ENCODE measurements around the gene CUL9.
A peak's percentile ranks its signal among the peaks of the same experiment; 100 is the strongest.

Gene CUL9

GRCh38 chr6:43263314-43264178 lies 81.5 kb downstream of the CUL9 start:
- no peaks in the 10 kb centered on the region for H3K4me1 ChIP-seq (ENCODE audit: low read length)
- no peak for TF ChIP-seq EZH2 (optimal IDR thresholded peaks at IDR 0.05; ENCODE audit: low read depth, low read length)
- TF ChIP-seq CTCF (IDR thresholded peaks at IDR 0.05; ENCODE audit: low read length) = peak; percentile 87

GRCh38 chr6:43264599-43265145 lies 82.7 kb downstream of the CUL9 start:
- H3K27ac ChIP-seq (ENCODE audit: low read length) = no peak overlapping the region
- no peaks in the 10 kb centered on the region for H3K36me3 ChIP-seq (replicated peaks; ENCODE audit: insufficient read depth, low read length)
- no peaks in the 10 kb centered on the region for H3K79me2 ChIP-seq (ENCODE audit: low read length)
- H3K9ac ChIP-seq (ENCODE audit: low read length) = no peak overlapping the region
- no peak overlapping the region for H3K4me2 ChIP-seq (ENCODE audit: low read depth, low read length)
- no peaks in the 10 kb centered on the region for H4K20me1 ChIP-seq (ENCODE audit: insufficient read depth, low read length)
- DNase-seq = no peak
- H3K4me1 ChIP-seq (ENCODE audit: low read length) = no peaks in the 10 kb centered on the region
- no peak overlapping the region for H3K4me3 ChIP-seq (ENCODE audit: low read length)
- no peak for TF ChIP-seq EZH2 (optimal IDR thresholded peaks at IDR 0.05; ENCODE audit: low read depth, low read length)
- TF ChIP-seq EZH2phosphoT487 (IDR thresholded peaks at IDR 0.05; ENCODE audit: low read length) = no peak
- TF ChIP-seq CTCF (IDR thresholded peaks at IDR 0.05; ENCODE audit: low read length) = no peak
- no peaks in the 10 kb centered on the region for H3K9me3 ChIP-seq (replicated peaks; ENCODE audit: insufficient read depth, low read length)
- no peaks in the 10 kb centered on the region for H3K9me2 ChIP-seq (replicated peaks; ENCODE audit: insufficient read depth, low read length)
- no peak overlapping the region for H2AFZ ChIP-seq (ENCODE audit: low read length)
- H3F3A ChIP-seq (ENCODE audit: insufficient read depth, low read length) = no peaks in the 10 kb centered on the region
- no peaks in the 10 kb centered on the region for H3K27me3 ChIP-seq (replicated peaks; ENCODE audit: insufficient read depth, low read length)

More at GRCh38 chr6:43263314-43264178, 81.5 kb downstream of the CUL9 start:
- no peak overlapping the region for H2AFZ ChIP-seq (ENCODE audit: low read length)
- H3K9ac ChIP-seq (ENCODE audit: low read length) = no peak overlapping the region
- no peak overlapping the region for H3K4me2 ChIP-seq (ENCODE audit: low read depth, low read length)
- H3K9me3 ChIP-seq (replicated peaks; ENCODE audit: insufficient read depth, low read length) = no peaks in the 10 kb centered on the region
- H3K27me3 ChIP-seq (replicated peaks; ENCODE audit: insufficient read depth, low read length) = no peaks in the 10 kb centered on the region
- no peaks in the 10 kb centered on the region for H3F3A ChIP-seq (ENCODE audit: insufficient read depth, low read length)
- no peak overlapping the region for H3K4me3 ChIP-seq (ENCODE audit: low read length)
- no peaks in the 10 kb centered on the region for H3K9me2 ChIP-seq (replicated peaks; ENCODE audit: insufficient read depth, low read length)
- DNase-seq = peak; percentile 69
- no peaks in the 10 kb centered on the region for H3K79me2 ChIP-seq (ENCODE audit: low read length)
- H3K36me3 ChIP-seq (replicated peaks; ENCODE audit: insufficient read depth, low read length) = no peaks in the 10 kb centered on the region
- H3K27ac ChIP-seq (ENCODE audit: low read length) = no peak overlapping the region
- H4K20me1 ChIP-seq (ENCODE audit: insufficient read depth, low read length) = no peaks in the 10 kb centered on the region

GRCh38 chr6:43265564-43265963 lies 83.6 kb downstream of the CUL9 start:
- no peaks in the 10 kb centered on the region for H3K4me1 ChIP-seq (ENCODE audit: low read length)
- no peaks in the 10 kb centered on the region for H3K9me2 ChIP-seq (replicated peaks; ENCODE audit: insufficient read depth, low read length)
- no peaks in the 10 kb centered on the region for H3K36me3 ChIP-seq (replicated peaks; ENCODE audit: insufficient read depth, low read length)
- H2AFZ ChIP-seq (ENCODE audit: low read length) = no peak overlapping the region
- H3K9me3 ChIP-seq (replicated peaks; ENCODE audit: insufficient read depth, low read length) = no peaks in the 10 kb centered on the region
- no peaks in the 10 kb centered on the region for H3K27me3 ChIP-seq (replicated peaks; ENCODE audit: insufficient read depth, low read length)
- no peak for TF ChIP-seq EZH2phosphoT487 (IDR thresholded peaks at IDR 0.05; ENCODE audit: low read length)
- TF ChIP-seq EZH2 (optimal IDR thresholded peaks at IDR 0.05; ENCODE audit: low read depth, low read length) = no peak
- TF ChIP-seq CTCF (IDR thresholded peaks at IDR 0.05; ENCODE audit: low read length) = no peak
- no peaks in the 10 kb centered on the region for H4K20me1 ChIP-seq (ENCODE audit: insufficient read depth, low read length)
- no peak overlapping the region for H3K4me3 ChIP-seq (ENCODE audit: low read length)
- H3K79me2 ChIP-seq (ENCODE audit: low read length) = no peaks in the 10 kb centered on the region
- no peak overlapping the region for H3K27ac ChIP-seq (ENCODE audit: low read length)
- no peak for DNase-seq
- H3K4me2 ChIP-seq (ENCODE audit: low read depth, low read length) = no peak overlapping the region
- no peaks in the 10 kb centered on the region for H3F3A ChIP-seq (ENCODE audit: insufficient read depth, low read length)
- H3K9ac ChIP-seq (ENCODE audit: low read length) = no peak overlapping the region
